Coronary artery (tissue), 2 donors: Measurements from ENCODE around the gene FBRSL1.

Experiments
- DNase-seq: peaks from one replicate; pipeline ENCODE4 v3.0.0-alpha.2; 2017; ENCODE audit warnings: low spot score
- H3K27ac ChIP-seq, 2 donors: fragments of 200-600 bp; sonication (generic); one replicate each; pipeline ENCODE4 v1.5.1; 2016 to 2019
- H3K4me3 ChIP-seq: fragments of 200-600 bp; sonication (generic); 2 replicates; pipeline ENCODE4 v1.5.1; 2016; ENCODE audit warnings: mild to moderate bottlenecking, moderate library complexity
- TF ChIP-seq, protein P1 (sequence below): fragments of 200-600 bp; sonication (generic); IDR thresholded peaks from one replicate; pipeline ENCODE4 v1.5.1; 2019; ENCODE audit warnings: antibody characterized with exemption

FBRSL1 gene

DNA sequence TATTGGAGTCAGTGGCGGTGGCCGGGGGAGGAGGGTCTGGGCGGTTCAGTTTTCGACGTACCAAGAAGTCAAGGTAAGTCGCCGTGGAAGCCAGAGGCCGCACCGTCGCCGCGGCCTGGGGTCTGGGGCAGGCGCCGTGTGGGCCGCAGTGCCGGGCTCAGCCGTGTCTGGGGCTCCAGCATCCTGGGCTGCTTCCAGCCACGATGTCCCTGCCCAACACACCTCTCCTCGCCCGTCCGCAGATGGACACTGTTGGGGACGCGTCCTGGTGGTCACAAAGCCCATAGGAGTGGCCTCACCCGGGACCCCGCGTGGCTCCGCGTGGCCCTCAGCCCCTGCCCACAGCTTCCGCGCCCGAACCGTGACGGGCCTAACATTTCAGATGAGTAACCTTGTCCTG is 59.1 kb downstream of the FBRSL1 start:
- TF ChIP-seq, protein P1, sequence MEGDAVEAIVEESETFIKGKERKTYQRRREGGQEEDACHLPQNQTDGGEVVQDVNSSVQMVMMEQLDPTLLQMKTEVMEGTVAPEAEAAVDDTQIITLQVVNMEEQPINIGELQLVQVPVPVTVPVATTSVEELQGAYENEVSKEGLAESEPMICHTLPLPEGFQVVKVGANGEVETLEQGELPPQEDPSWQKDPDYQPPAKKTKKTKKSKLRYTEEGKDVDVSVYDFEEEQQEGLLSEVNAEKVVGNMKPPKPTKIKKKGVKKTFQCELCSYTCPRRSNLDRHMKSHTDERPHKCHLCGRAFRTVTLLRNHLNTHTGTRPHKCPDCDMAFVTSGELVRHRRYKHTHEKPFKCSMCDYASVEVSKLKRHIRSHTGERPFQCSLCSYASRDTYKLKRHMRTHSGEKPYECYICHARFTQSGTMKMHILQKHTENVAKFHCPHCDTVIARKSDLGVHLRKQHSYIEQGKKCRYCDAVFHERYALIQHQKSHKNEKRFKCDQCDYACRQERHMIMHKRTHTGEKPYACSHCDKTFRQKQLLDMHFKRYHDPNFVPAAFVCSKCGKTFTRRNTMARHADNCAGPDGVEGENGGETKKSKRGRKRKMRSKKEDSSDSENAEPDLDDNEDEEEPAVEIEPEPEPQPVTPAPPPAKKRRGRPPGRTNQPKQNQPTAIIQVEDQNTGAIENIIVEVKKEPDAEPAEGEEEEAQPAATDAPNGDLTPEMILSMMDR = no peak
- no peak overlapping the region for H3K27ac ChIP-seq
- no peak for DNase-seq
- H3K4me3 ChIP-seq = no peak overlapping the region

DNA sequence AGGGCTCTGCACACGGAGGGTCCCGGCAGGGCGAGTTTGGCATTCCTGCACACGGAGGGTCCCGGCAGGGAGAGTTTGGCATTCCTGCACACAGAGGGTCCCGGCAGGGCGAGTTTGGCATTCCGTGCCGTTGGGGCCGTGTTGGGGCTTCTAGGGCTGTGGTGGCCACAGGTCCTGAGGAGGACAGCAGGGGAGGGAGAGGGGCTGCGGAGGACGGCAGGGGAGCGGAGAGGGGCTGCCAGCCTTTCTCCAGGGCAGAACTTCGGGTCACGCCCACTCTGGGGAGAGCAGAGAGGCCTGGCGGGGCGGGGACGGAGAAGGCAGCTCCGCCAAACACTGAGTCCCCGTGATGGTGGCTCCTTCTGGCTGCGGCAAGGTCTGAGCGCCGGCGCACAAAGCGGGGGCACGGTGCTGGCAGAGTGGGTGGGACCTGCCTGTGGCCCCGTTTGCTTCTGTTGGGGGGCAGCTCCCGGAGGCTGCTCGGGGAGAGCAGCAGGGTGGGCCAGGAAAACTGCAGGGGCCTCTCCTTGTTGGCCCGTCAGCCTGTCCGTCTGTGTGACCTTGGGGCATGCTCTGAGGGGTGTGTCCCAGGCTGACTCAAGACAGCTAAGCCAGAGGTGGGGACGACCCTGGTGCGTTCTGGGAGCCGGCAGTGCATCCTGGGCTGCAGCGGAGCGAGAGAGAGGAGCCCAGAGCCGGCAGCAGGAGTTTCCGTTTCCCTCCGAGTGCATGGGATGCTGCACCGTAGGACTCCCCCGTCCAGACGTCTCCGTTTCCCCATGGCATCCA is 60.3 kb downstream of the FBRSL1 start:
- no peak for DNase-seq
- no peak overlapping the region for H3K27ac ChIP-seq

GRCh38 chr12:132550830-132551640 is 61.1 kb downstream of the FBRSL1 start:
- H3K4me3 ChIP-seq = no peak overlapping the region
- H3K27ac ChIP-seq = no peak overlapping the region
- TF ChIP-seq, protein P1 = no peak
- DNase-seq = no peak

More for the DNA sequence above, 60.3 kb downstream of the FBRSL1 start:
- no peak overlapping the region for H3K4me3 ChIP-seq
- TF ChIP-seq, protein P1 = no peak

DNA sequence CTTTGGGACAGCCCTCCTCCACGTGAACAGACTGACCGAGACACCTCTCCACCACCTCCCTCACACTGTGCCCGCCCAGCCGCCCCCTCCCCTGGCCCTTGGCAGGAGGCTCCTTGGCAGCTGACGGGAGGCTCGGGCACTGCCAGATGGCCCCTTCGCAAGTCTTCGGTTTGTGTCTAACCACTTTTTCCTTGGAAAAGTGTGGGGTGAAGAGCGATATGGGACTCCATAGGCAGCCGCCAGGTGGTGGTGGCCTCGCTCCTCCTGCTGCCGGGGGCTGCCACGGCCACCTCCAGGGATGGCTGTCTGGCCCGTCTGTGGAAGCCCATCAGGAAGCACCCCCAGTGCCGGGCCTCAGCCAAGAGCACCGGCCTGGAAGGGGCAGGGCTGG is 61.7 kb downstream of the FBRSL1 start:
- TF ChIP-seq, protein P1 = no peak
- no peak for DNase-seq
- Histone ChIP-seq H3K4me3 (no peak overlapping the region), H3K27ac (no peak overlapping the region)

- Histone ChIP-seq H3K4me3 (no peak overlapping the region), H3K27ac (no peak overlapping the region)
- DNase-seq = no peak
- TF ChIP-seq, protein P1 = no peak
These were observed 65.1 kb downstream of the FBRSL1 start for GRCh38 chr12:132554845-132555630.

DNA sequence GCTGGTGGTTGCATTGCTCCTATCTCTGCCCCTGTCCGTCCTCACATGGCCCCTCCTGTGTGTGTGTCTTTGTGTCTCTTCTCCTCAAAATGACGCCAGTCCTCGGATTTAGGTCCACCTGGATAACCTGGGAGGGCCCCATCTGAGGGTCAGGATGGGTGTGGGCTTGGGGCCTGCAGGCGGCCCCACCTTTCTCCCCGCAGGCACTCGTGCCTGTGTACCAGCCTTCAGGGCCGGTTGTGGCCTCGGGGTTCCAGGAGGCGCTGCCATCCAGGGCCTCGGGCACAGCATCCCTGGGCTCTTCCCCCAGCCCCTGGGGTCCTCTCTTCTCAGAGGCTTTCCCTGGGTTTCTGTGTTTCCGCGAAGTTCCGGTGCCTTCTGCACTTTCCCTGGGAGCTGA is 65.7 kb downstream of the FBRSL1 start:
- TF ChIP-seq, protein P1 = no peak
- Histone ChIP-seq H3K4me3 (no peak overlapping the region), H3K27ac (no peak overlapping the region)
- DNase-seq = no peak
